HG03460 (cell line): Measurements from ENCODE around the gene RTCB.
"Not testable (repeated sequence)": the region's sequence is repeated elsewhere in the genome, so short reads cannot be mapped to it uniquely, and the experiment has no call there.

ENCODE experiments used
- ATAC-seq: cut with Tn5 transposase; IDR thresholded peaks from one replicate; pipeline ENCODE4 v1.9.1; 2021; ENCODE audit not compliant: unreplicated experiment

RTCB gene

DNA sequence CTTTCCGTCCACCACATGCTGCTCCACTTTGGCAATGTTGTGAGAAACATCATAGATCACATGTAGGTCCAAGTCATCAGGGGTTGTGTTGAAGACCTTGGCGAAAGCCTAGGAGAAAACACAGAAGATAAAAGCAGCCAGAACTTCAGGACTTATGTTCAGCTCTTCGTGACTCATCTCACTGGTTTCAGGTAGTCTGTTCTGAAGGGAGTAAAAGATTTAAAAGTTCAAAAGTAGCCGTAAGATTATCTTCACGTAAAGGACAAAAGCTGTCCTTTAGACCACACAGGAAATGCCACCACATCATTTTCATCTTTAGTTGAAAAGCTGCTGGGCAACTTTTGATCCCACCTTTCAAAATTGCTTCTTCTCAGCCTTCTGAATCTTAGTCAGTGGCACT, 16.9 kb downstream of the RTCB start:
- no peak for ATAC-seq

DNA sequence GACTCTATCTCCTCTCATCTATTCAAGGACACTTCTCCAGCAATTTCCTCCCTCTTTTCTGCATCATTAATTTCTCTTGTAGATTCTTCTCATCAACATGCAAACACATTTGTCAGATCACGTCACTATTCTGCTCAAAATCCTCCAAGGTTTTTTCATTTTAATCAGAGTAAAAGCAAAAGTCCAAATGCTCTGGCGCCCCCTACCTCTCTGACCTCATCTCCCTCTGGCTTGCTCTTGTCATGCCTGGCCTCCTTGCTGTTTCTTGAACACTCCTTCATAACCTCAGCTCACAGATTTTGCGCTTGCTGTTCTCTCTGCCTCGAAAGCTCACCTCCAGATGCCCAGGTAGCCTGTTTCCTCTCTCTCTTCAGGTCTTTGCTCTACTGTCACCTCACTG, 22.4 kb downstream of the RTCB start:
- ATAC-seq: no peak

DNA sequence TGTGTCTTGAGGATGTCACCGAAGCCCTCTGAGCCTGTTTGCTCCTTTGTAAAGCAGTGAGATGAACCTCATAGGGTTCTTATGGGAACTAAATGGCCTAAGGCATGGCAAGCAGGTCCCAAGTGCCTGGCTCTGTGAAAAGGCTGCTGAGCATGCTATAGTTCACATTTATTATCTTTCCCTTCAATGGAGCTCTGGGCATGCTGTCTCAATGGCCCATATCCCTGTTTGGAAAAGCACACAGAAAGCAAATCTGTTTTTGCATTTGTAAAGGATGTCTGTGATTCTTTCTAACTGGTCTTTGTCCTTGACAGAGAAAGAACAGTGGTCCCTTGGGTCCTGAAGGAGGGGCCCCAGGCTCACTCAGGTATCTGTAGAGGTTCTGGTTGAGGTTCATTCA, 26.4 kb downstream of the RTCB start:
- ATAC-seq: no peak

DNA sequence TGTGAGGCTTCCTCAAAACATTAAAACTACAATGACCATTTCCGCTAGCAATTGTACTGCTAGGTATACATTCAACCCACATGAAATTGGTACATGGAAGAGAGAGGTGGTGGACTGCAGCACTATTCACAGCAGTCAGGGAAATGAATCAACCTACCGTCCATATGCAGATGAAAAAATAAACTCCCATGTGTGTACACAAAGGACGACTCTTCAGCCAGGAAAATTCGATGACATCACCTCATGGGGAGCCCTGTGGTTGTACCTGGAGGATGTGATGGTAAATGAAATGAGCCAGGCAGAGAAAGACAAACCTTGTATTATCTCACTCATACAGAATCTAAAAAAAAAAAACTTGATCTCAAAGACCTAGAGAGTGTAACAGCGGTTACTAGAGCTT, 31.1 kb downstream of the RTCB start:
- no peak for ATAC-seq

DNA sequence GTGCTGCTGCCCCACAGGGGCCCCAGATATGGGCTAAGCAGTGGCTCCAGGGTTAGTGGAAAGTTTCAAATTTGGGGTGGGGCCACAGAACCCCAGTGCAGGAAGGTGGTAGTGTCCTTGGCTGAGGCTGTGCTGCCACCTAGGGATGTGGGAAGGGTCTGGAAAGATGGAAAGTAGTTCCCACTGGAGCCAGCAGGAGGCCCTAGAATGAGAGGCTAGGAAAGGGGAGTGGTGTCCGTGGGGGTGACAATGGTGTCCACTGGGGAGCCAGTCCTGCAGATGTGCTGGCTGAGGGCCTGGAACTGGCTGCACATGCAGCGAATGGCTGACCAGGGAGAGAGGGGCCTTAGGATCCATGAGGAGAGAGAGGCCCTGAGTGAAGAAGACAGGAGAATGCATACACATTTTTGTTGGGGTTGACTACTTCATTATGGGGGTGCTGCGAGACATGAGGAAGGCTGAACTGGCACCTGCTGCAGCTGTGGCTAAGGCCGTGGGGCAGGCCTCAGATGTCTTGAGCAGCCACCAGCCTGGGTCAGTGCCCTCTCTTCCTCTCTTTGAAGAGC, 33.3 kb downstream of the RTCB start:
- no peak for ATAC-seq

DNA sequence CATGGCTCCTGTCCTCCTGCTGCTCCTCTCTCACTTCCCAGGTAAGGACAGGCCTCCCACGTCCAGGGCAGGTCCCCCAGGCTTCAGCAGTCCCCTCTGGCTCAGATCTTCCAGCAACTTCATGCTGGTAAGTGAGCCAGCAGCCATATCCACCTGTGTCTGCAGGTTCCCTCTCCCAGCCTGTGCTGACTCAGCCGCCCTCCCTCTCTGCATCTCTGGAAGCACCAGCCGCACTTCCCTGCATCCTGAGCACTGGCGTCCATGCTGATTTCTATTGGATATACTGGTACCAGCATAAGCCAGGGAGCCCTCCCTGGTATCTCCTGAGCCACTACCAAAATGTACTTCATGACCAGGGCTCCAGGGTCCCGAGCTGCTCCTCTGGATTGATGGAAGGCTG, 35.4 kb downstream of the RTCB start:
- no peak for ATAC-seq

DNA sequence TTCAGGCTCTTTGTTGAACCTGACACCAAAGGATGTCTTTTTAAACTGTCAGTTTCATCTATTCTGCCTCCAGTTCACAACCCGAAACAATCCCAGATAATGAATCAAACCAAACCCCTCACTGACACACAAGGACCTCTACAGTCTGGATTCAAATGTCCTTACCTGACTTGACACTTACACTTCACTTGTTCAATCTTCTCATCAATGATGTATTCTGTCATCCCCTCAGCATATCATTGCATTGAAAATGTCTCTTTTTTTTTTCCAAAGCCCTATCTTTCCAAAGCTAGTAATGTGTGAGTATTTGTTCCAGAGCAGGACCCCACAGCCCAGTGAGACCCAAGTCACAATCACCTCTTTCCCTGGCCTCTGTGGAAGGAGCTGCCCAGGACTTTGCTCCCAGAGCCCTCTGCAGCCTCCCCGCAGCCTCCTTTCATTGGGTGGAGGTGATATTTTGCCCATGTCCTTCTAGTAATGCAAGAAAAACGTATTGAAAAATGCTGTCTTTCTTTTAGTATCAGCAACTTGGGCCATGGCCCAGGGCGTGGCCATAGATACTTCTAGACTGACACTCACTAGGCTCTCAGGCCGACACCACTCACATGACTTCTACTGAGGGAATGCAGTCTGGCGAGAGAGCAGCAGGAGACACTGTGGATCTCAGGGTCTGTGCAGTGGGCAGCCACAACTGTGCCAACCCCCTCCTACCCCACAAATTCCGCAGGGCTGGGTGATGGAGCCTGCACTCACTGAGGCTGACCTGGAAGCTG, 36.2 kb downstream of the RTCB start:
- ATAC-seq: no peak

DNA sequence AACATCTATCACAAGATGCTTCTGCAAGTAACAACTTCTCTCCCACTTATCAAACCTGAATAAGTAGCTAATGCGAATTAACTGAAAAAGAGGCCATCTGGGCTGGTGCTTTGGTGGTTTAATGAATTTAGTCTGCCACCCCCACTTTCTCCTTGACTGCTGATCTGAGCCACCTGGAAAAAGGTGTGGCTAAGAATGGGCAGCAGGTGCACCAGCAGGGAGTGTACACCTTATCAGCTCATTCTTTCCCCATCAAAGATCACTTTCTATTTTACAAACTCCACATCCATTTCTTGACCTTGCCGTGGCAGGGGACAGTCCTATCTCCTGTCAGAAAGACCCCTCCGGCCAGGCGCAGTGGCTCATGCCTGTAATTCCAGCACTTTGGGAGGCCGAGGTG, 47.8 kb downstream of the RTCB start:
- ATAC-seq: no peak

DNA sequence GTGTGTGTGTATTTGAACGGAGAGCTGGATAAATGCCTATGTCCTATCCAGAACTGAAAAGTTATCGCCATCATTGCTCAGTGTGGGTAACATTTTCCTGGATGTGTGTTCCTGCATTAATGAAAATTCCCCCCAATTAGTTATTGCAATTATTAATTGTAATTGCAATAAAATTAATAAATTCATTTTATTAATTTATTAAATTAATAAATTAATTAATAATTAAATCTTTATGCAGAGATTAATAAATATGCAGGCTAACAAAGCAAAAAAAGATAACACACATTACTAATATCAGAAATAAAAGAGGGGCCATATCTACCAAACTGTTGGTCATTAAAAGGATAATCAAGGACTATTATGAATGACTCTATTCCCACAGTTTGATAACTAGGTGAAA, 50.8 kb downstream of the RTCB start:
- ATAC-seq: no peak

DNA sequence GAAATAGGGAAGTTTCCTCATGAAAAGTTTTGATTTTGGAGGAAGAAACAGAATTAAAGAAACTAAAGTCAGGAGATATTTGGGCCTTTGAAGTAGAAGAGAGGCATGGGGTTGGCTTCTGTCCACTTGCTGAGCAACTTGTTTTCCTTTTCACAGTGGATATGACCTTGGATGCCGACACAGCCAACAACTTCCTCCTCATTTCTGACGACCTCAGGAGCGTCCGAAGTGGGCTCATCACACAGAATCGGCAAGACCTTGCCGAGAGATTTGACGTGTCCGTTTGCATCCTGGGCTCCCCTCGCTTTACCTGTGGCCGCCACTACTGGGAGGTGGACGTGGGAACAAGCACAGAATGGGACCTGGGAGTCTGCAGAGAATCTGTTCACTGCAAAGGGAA, 52.0 kb downstream of the RTCB start:
- not testable (repeated sequence) for ATAC-seq

DNA sequence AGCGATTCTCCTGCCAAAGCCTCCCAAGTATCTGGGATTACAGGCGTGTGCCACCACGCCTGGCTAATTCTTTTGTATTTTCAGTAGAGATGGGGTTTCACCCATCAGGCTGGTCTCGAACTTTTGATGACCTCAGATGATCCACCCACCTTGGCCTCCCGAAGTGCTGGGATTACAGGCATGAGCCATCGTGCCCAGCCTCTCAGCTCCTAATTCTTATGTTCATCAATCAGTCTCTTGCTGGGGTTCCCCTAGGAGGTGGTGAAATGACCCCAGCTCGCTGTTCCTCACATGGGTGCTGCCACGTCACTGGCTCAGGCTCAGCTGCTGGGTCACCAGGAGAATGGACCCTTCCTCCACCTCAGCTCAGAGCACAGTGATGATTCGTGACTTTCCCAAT, 54.5 kb downstream of the RTCB start, which contains the start of gene RFPL3:
RFPL3 (plus strand) TSS at position 301 of the 400 bp plus-strand sequence. CDS start 205 bp downstream, outside the sequence.
- not testable (repeated sequence) for ATAC-seq

DNA sequence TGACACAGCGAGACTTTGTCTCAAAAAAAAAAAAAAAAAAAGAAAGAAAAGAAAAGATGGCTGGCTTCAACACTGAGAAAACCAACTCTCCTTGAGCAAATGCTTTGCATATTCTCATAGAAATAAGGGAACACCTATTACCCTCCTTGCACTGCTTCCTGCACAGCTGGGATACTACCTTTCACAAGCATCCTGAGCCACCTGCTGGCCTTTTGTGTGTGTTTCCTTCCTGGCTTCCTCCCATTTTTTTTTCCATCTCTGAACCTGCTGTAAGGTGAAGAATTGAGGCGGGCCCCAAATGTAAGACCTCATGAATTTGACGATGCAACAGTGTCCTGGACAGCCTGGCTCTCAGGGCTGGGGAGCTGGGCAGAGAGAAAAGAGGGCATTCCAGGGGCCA, 56.3 kb downstream of the RTCB start:
- ATAC-seq: no peak

DNA sequence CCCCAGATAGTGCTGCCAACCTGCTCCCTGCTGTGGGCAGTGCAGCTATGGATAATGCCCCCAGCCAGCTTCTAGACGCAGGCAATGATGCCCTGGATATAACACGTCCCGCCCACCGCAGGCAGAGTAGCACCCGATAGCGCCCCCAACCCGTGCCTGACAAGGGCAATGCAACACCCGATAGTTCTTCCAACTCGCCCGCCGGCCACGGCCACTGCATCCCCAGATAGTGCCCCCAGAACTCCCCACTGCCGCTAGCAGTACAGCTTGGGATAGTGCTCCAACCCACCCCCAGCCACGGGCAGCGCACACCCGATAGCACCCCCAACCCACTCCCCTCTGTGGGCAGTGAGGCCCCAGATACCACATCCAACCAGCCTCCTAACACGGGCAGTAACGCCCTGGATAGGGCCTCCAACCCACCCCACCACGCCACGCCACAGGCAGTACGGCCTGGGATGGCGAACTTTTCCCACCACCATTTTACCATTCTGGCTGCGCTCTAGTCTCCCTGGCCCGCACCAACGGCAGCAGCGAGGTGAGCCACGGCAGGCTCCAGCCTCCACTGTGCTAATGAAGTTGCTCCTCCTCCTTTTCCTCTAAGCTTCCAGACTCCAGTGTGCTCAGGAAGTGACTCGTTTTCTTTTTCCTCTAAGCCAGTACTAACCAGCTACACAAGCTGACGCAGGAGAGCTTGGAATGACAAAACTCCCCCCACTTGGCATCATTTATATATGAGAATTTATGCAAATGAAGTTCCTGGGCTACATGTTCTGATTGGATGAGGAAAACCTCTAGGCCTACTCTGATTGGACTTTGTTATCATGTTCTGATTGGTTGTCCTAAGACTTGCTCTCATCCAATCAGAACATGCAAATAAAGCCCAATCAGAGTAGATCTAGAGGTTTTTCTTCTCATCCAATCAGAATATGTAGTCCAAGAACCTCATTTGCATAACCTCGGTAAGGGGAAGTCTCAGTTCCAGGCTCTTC, 57.4 kb downstream of the RTCB start:
- no peak for ATAC-seq

DNA sequence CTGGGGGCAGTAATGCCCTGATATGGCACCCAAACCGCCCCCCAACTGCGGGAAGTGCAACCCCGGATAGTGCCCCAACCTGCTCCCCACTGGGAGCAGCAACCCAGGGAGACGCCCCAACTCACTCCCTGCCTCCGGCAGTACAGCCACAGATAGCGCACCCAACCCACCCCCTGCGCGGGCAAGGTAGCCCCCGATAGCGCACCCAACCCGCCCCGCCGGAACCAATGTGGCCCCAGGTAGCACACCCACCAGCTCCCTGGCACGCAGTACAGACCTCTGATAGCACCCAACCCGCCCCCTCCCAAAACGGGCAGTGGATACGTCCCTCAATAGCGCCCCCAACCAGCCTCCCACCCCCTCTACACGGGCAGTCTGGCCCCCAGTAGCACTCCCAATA, 58.2 kb downstream of the RTCB start:
- ATAC-seq: no peak

DNA sequence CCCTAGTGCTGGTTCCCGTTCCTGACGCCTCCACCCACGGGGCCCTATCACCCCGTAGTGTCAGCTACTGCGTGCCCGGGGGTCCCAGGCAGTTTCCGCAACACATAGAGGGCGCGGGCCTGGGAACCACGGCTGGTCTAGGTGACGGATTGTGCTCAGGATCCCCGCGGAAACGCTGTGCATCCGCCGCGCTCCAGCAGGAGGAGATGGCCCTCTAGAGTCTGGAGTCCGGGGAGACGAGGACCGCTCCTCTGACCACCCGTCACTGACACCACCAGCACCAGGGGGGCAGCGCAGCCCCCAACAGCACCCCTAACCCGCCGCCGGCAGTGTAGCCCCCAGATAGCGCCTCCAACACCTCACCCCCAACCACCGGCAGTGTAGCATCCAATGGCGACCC, 58.8 kb downstream of the RTCB start:
- no peak for ATAC-seq

DNA sequence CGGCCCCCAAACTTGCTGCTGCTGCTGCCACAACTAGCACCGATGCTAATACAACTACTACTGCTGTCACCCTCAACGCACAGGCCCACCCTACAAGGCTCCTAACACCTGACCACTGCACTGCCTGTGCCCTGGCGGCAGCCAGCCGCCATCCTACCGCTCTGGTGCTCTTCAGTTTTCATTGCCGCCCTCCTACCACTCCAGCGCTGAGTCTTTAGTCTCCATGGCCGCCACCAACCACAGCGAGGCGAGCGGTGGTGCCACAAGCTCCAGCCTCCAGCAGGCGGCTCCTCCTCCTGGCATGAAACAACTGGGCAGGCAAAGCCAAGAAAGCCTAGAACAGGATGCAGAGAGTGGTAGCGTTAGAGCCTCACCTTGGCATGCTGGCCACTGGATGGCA, 59.4 kb downstream of the RTCB start:
- no peak for ATAC-seq

DNA sequence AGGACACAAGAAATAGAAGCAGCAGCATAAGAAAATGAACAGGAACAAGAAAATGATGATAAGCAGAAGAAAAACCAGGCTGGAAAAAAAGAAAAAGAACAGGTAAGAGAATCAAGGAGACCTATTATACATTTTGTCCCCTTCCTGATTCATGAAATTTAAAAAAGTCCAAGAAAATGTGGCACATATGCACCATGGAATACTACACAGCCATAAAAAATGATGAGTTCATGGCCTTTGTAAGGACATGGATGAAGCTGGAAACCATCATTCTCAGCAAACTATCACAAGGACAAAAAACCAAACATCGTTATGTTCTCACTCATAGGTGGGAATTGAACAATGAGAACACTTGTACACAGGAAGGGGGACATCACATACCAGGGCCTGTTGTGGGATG, 60.2 kb downstream of the RTCB start:
- ATAC-seq: not testable (repeated sequence)

DNA sequence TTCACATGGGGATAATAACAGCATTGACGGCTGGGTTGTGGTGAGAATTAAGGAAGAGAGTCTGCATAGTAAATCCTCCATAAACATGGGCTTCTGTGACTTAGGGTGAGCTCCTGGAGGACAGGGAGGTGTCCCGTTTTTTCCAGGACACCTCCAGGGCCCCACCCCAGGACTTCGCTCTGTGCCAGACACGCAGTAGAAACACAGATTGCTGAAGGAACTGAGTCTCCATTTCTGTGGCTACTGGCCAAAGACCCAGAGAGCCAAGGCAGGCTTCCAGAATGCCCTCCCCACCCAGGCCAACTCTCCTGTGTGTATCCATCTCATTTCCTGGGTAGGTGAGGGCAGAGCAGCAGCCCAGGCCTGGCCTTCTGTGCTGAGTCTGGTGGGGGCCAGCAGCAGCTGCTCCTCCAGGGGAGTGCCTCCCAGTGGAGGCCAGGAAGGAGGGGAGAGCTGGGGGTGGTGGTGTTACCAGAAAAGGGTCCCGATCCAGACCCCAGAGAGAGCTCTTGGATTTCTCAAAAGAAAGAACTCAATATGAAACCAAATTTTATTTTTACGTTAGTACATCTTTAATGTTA, 63.9 kb downstream of the RTCB start:
- no peak for ATAC-seq

DNA sequence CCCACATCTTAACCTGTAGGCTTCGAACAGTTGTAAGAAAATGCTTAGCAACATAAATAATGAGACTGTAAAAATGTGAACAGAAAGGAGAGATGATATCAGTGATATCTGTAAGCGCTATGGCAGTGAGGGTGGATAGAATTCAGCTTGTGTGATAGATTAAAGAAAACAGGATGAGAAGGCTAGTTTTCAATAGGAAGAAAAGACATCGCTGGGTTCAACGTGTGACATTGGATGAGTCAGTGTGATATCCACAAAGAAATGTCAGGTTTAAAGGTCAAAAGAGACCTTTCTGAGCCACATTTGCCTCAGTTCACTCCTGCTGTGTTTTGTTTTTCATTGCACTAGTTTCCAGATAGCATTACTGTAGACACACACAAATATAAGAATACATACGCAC, 68.1 kb downstream of the RTCB start:
- no peak for ATAC-seq

DNA sequence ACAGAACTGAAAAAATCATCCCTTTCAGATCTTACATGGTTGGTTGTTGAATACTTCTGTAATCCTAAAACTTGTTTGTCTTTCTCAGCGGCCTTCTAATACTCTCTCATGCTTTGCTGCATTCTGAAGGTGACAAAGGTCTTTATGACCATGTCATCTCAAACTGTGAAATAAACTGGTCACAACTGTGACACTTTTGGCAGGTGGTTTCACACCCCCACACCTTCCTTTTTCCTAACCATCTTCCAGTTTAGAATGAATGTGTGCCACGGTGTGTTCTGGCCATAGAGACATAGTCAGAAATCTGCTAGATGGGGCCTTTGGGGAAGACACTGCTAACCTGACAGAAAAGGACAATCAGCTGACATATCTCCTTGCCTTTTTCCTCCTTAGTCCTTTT, 69.1 kb downstream of the RTCB start:
- ATAC-seq: no peak

DNA sequence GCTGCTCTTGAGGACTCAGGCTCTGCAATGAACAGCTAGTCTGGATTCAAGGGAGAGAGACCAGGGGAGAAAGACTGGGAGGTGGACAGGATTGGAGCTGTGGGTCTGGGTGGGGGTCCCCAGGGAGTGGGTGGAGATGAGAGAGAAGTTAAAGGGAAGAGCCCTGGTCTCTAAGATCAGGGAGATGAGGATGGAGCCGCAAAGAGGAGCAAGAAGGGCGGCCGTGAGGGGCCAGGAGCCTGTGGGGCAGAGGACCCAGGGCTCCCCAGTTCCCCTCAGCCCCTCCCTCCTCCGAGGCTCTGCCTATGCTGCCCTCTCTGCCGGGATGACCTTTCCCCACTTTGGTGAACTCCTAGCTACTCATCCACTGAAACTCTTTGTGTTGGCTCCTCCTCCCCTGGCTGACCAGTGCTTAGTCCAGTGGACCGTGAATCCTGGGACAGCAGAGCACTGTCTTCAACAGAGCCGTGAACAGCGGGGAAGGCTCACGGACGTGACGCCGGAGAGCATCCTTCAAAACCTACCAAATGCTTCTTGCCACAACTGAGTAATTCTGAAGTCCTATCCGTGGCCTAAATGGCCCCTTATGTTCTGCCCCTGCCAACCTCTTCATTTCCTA, 70.8 kb downstream of the RTCB start:
- no peak for ATAC-seq
